ENCODE results near the gene GPR146. TPM values are rescaled to one million over a fixed set of nuclear protein-coding genes. Genes with fewer than 3 reads are reported as not detected.

The GPR146 gene
- total RNA-seq, 1 donor = 5.1 TPM

DNA sequence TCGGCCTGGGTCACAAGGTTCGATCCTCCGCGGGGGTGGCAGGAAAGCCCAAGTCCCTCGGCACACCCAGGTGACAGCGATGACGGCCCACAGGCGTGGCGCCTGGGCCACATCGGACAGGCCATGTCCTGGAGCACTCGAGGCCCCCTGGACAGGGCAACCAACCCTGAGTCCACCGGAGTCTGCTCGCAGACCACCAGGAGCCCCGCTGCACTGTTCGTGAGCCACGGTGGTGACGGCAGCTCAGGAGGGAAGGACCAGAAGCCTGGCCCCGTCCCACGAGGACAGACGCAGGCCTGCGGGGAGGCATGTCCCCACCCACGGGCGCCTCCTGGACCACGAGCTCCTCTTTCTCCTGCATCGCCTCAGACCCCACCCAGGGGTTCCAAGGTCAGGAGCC is 22.4 kb upstream of the GPR146 start:
- H2AFZ ChIP-seq (ENCODE audit: low read length) = no peak overlapping the region
- no peaks in the 10 kb centered on the region for H3K27me3 ChIP-seq (ENCODE audit: insufficient read depth, low read length)
- H3K27ac ChIP-seq (ENCODE audit: low read depth, low read length) = no peak overlapping the region
- H3K4me3 ChIP-seq (ENCODE audit: insufficient read depth, low read length) = no peak overlapping the region
- no peaks in the 10 kb centered on the region for H3K9me3 ChIP-seq (ENCODE audit: low read depth, low read length)
- DNase-seq (ENCODE audit: insufficient read length, low spot score, missing footprints) = no peak
- TF ChIP-seq, protein P1, sequence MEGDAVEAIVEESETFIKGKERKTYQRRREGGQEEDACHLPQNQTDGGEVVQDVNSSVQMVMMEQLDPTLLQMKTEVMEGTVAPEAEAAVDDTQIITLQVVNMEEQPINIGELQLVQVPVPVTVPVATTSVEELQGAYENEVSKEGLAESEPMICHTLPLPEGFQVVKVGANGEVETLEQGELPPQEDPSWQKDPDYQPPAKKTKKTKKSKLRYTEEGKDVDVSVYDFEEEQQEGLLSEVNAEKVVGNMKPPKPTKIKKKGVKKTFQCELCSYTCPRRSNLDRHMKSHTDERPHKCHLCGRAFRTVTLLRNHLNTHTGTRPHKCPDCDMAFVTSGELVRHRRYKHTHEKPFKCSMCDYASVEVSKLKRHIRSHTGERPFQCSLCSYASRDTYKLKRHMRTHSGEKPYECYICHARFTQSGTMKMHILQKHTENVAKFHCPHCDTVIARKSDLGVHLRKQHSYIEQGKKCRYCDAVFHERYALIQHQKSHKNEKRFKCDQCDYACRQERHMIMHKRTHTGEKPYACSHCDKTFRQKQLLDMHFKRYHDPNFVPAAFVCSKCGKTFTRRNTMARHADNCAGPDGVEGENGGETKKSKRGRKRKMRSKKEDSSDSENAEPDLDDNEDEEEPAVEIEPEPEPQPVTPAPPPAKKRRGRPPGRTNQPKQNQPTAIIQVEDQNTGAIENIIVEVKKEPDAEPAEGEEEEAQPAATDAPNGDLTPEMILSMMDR (IDR thresholded peaks at IDR 0.05; ENCODE audit: extremely low read depth, low read depth, low read length) = no peak
- peaks cover 94% of the 10 kb centered on the region for H3K79me2 ChIP-seq (ENCODE audit: insufficient read depth, low read length)
- H4K20me1 ChIP-seq (ENCODE audit: insufficient read depth, low read length) = peaks cover 75% of the 10 kb centered on the region
- H3K4me2 ChIP-seq (ENCODE audit: insufficient read depth, low read length) = no peak overlapping the region
- no peaks in the 10 kb centered on the region for H3K4me1 ChIP-seq (ENCODE audit: insufficient read depth, low read length)
- peaks cover 32% of the 10 kb centered on the region for H3K36me3 ChIP-seq (ENCODE audit: insufficient read depth, low read length)

- Histone ChIP-seq H3K36me3 (ENCODE audit: insufficient read depth, low read length) (peaks cover 32% of the 10 kb centered on the region), H3K79me2 (ENCODE audit: insufficient read depth, low read length) (peaks cover 94% of the 10 kb centered on the region), H3K4me3 (ENCODE audit: insufficient read depth, low read length) (no peak overlapping the region), H3K4me1 (ENCODE audit: insufficient read depth, low read length) (no peaks in the 10 kb centered on the region), H3K27me3 (ENCODE audit: insufficient read depth, low read length) (no peaks in the 10 kb centered on the region), H2AFZ (ENCODE audit: low read length) (no peak overlapping the region), H3K27ac (ENCODE audit: low read depth, low read length) (no peak overlapping the region), H3K9me3 (ENCODE audit: low read depth, low read length) (no peaks in the 10 kb centered on the region), H4K20me1 (ENCODE audit: insufficient read depth, low read length) (peaks cover 79% of the 10 kb centered on the region), H3K4me2 (ENCODE audit: insufficient read depth, low read length) (no peak overlapping the region)
- TF ChIP-seq, protein P1 (IDR thresholded peaks at IDR 0.05; ENCODE audit: extremely low read depth, low read depth, low read length) = no peak
- no peak for DNase-seq (ENCODE audit: insufficient read length, low spot score, missing footprints)
These were observed 22.0 kb upstream of the GPR146 start for GRCh38 chr7:1022356-1022755.

DNA sequence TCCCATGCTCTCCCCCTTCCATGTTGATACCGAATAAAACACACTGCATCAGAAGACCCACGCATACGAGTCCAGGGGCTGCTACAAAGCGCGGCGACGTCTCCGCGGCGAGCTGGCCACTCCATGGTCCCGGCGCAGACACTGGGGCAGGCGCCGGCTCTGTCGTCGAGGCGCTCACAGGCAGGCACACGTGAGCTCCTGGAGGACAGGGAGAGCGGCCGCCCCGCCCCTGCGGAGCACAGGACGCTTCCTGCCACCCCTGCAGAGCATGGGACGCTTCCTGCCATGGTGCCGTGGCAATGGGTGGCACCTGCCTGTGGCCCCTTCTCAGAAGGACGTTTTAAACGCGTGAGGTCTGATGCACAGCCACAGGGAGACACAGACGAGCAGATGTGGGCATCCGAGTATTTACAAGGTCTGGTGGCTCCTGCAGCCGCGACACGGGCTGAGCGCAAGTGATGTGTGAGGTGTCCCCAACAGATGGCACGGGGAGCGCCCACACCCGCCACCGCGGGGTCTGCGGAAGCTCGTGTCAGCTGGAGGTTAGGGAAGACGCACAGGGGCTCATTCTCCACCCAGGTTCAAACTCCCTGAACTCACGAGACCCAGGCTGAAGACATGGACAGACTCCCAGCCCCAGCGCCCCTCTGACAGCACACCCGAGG is 21.4 kb upstream of the GPR146 start:
- Histone ChIP-seq H3K4me2 (ENCODE audit: insufficient read depth, low read length) (no peak overlapping the region), H3K4me3 (ENCODE audit: insufficient read depth, low read length) (no peak overlapping the region), H3K79me2 (ENCODE audit: insufficient read depth, low read length) (peaks cover 95% of the 10 kb centered on the region), H2AFZ (ENCODE audit: low read length) (no peak overlapping the region), H3K4me1 (ENCODE audit: insufficient read depth, low read length) (no peaks in the 10 kb centered on the region), H4K20me1 (ENCODE audit: insufficient read depth, low read length) (peaks cover 76% of the 10 kb centered on the region), H3K9me3 (ENCODE audit: low read depth, low read length) (no peaks in the 10 kb centered on the region), H3K27ac (ENCODE audit: low read depth, low read length) (no peak overlapping the region), H3K27me3 (ENCODE audit: insufficient read depth, low read length) (no peaks in the 10 kb centered on the region), H3K36me3 (ENCODE audit: insufficient read depth, low read length) (peaks cover 31% of the 10 kb centered on the region)
- DNase-seq (ENCODE audit: insufficient read length, low spot score, missing footprints) = no peak
- TF ChIP-seq, protein P1 (IDR thresholded peaks at IDR 0.05; ENCODE audit: extremely low read depth, low read depth, low read length) = no peak

- no peak for DNase-seq (ENCODE audit: insufficient read length, low spot score, missing footprints)
- peaks cover 5% of the 10 kb centered on the region for H3K4me1 ChIP-seq (ENCODE audit: insufficient read depth, low read length)
- TF ChIP-seq, protein P1 (IDR thresholded peaks at IDR 0.05; ENCODE audit: extremely low read depth, low read depth, low read length) = no peak
- H3K27ac ChIP-seq (ENCODE audit: low read depth, low read length) = no peak overlapping the region
- no peaks in the 10 kb centered on the region for H3K9me3 ChIP-seq (ENCODE audit: low read depth, low read length)
- H4K20me1 ChIP-seq (ENCODE audit: insufficient read depth, low read length) = peaks cover 69% of the 10 kb centered on the region
- H3K79me2 ChIP-seq (ENCODE audit: insufficient read depth, low read length) = peaks cover 89% of the 10 kb centered on the region
- H3K4me3 ChIP-seq (ENCODE audit: insufficient read depth, low read length) = no peak overlapping the region
- no peak overlapping the region for H3K4me2 ChIP-seq (ENCODE audit: insufficient read depth, low read length)
- no peak overlapping the region for H2AFZ ChIP-seq (ENCODE audit: low read length)
- no peaks in the 10 kb centered on the region for H3K27me3 ChIP-seq (ENCODE audit: insufficient read depth, low read length)
- peaks cover 26% of the 10 kb centered on the region for H3K36me3 ChIP-seq (ENCODE audit: insufficient read depth, low read length)
These were observed 20.0 kb upstream of the GPR146 start for GRCh38 chr7:1024331-1024841.

Measured in osteoblast (primary cell).